ENCODE results near the gene BCL2L13. TPM values are rescaled to one million over a fixed set of nuclear protein-coding genes. Genes with fewer than 3 reads are reported as not detected.

BCL2L13 gene
- total RNA-seq, 2 donors from 2014 or later = 19.8 to 35.0 TPM

DNA sequence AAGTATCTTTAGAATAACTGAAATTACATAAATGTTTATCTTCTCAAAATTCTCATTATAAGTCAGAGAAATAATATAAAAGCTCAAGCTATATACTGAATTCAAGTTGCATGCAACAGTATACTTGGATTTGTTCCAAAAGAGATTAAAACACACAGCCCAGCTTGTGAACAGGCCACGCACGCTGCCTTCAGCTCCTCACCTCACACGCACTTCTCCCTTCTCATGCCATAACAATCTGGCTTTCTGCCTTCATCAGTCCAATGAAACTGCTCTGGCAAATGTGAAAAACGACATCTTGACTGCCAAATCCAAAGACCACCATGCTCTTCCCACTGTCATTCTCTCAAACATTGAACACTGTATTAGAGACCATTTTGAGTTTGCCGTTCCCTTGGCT is 32.1 kb upstream of the BCL2L13 start:
- Histone ChIP-seq H3K4me3 (no peak overlapping the region), H3K9me3 (no peaks in the 10 kb centered on the region), H3K36me3 (replicated peaks in 1 of 2; ENCODE audit: insufficient read depth in 1 of 2, low read depth in 2 of 2) (peaks cover 0 to 6% of the 10 kb centered on the region in 2 donors), H3K27me3 (no peaks in the 10 kb centered on the region), H3K27ac (no peak overlapping the region), H3K4me1 (no peaks in the 10 kb centered on the region)
- ATAC-seq (no peak), DNase-seq (no peak)
- 64 to 68% methylated on average over 5 of the region's 5 CpGs for WGBS, 2 donors
- intact Hi-C loops (cut with DNase I) = no loop called here
- TF ChIP-seq CTCF (IDR thresholded peaks at IDR 0.05) (no peak), POLR2A (IDR thresholded peaks at IDR 0.05) (no peak)

- intact Hi-C loops (cut with DNase I) = no loop called here
- Histone ChIP-seq H3K27ac (no peak overlapping the region), H3K9me3 (no peaks in the 10 kb centered on the region), H3K36me3 (replicated peaks in 1 of 2; ENCODE audit: insufficient read depth in 1 of 2, low read depth in 2 of 2) (peaks cover 0 to 17% of the 10 kb centered on the region in 2 donors), H3K4me3 (no peak overlapping the region), H3K27me3 (no peaks in the 10 kb centered on the region), H3K4me1 (no peaks in the 10 kb centered on the region)
- DNase-seq (no peak), ATAC-seq (no peak)
- no peak for TF ChIP-seq POLR2A (IDR thresholded peaks at IDR 0.05)
- 83 to 88% methylated on average over 4 of the region's 4 CpGs for whole genome bisulfite sequencing, 2 donors
These were observed 30.6 kb upstream of the BCL2L13 start for GRCh38 chr22:17607891-17608521.

GRCh38 chr22:17612057-17612456 is 26.5 kb upstream of the BCL2L13 start:
- no peak overlapping the region for H3K27ac ChIP-seq
- peaks cover 0 to 19% of the 10 kb centered on the region in 2 donors for H3K36me3 ChIP-seq (replicated peaks in 1 of 2; ENCODE audit: insufficient read depth in 1 of 2, low read depth in 2 of 2)
- H3K27me3 ChIP-seq = no peaks in the 10 kb centered on the region
- no peak for ATAC-seq
- no peaks in the 10 kb centered on the region for H3K4me1 ChIP-seq
- no peaks in the 10 kb centered on the region for H3K9me3 ChIP-seq
- no peak overlapping the region for H3K4me3 ChIP-seq
- 30 to 94% methylated on average over 3 of the region's 3 CpGs for WGBS, 2 donors
- no peak for DNase-seq
- TF ChIP-seq POLR2A (IDR thresholded peaks at IDR 0.05) = no peak
- TF ChIP-seq CTCF (IDR thresholded peaks at IDR 0.05) = no peak
- intact Hi-C loops (cut with DNase I) = no loop called here

DNA sequence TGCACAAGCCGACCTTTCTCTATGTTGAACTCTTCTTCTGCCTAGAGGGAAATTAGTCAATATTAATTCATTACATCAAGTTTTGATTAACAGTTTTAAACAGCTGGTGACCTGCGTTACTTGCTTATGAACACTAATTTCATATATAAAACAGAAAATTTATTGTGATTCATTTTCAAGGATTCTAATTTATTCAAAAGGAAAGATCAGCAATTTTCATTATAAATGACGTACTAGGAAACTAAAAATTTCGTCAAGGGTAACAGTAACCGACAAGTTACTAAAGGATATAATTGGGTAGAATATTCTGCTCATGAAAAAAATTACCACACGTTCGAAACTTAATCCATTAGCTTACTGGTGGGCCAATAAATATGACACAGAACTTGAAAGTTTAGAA is 25.3 kb upstream of the BCL2L13 start:
- intact Hi-C loops (cut with DNase I) = no loop called here
- TF ChIP-seq CTCF (IDR thresholded peaks at IDR 0.05) (no peak), POLR2A (IDR thresholded peaks at IDR 0.05) (no peak)
- no peak overlapping the region for H3K27ac ChIP-seq
- no peak for ATAC-seq
- H3K27me3 ChIP-seq = no peaks in the 10 kb centered on the region
- H3K9me3 ChIP-seq = no peaks in the 10 kb centered on the region
- no peak for DNase-seq
- 83 to 93% methylated on average over 7 of the region's 7 CpGs for WGBS, 2 donors
- no peaks in the 10 kb centered on the region for H3K4me1 ChIP-seq
- peaks cover 0 to 24% of the 10 kb centered on the region in 2 donors for H3K36me3 ChIP-seq (replicated peaks in 1 of 2; ENCODE audit: insufficient read depth in 1 of 2, low read depth in 2 of 2)
- H3K4me3 ChIP-seq = no peak overlapping the region

DNA sequence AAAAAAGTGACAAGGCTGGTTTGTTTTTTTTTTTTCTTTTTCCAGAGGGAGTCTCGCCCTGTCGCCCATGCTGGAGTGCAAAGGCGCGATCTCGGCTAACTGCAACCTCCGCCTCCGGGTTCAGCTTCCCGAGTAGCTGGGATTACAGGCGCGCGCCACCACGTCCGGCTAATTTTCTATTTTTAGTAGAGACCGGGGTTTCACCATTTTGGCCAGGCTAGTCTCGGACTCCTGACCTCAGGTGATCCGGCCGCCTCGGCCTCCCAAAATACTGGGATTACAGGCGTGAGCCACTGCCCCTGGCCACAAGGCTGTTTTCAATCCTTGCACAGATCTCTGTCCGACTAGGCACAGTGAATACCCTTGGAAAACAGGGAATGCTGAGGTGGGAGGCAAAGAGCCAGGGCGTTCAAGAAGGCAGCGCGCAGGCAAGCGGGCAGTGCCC is 10.6 kb upstream of the BCL2L13 start:
- ATAC-seq (no peak), DNase-seq (no peak)
- H3K9me3 ChIP-seq = no peaks in the 10 kb centered on the region
- no peaks in the 10 kb centered on the region for H3K27me3 ChIP-seq
- peak overlapping the region in 3 of 4 donors; percentile 77 to 96 (median 93) for H3K27ac ChIP-seq
- TF ChIP-seq POLR2A (IDR thresholded peaks at IDR 0.05) (no peak), CTCF (IDR thresholded peaks at IDR 0.05) (no peak)
- intact Hi-C loops (cut with DNase I) = no loop called here
- no peaks in the 10 kb centered on the region for H3K36me3 ChIP-seq (replicated peaks in 1 of 2; ENCODE audit: insufficient read depth in 1 of 2, low read depth in 2 of 2)
- peaks cover 26% of the 10 kb centered on the region for H3K4me1 ChIP-seq
- H3K4me3 ChIP-seq = peak overlapping the region; percentile 90 to 100
- 3 to 6% methylated on average over 20 to 24 of the region's 24 CpGs for WGBS, 2 donors
